ENCODE results near the gene INHBE. TPM values are rescaled to one million over a fixed set of nuclear protein-coding genes. Genes with fewer than 3 reads are reported as not detected.

INHBE gene
- total RNA-seq, 4 donors from 2014 or later, result 1.5 to 2.2 TPM; not detected in 2

DNA sequence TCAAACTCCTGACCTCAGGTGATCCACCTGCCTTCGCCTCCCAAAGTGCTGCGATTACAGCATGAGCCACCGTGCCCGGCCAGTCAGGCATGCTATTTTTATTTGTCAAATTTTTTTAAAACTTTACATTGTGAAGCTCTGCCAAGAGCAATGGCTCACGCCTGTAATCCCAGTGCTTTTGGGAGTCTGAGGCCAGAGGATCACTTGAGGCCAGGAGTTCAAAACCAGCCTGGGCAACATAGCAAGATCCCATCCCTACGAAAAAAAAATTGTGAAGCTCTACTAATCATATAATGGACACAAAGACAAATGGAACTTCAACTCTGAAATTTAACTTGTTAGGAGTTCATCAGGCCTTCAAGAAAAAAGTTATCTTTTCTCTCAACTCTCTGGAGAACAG is 26.1 kb upstream of the INHBE start:
- intact Hi-C loops (cut with DNase I; ENCODE audit: low total_unique reads) (no loop called here), in situ Hi-C loops (cut with MboI; ENCODE audit: low sequenced_read_pairs in 4 of 4) (loop anchor here in 1 of 4 donors (25.0 kb wide), 1 partner anchor 167 kb away; the partner anchor contains the start of gene STAC3)
- Histone ChIP-seq H3K36me3 (no peaks in the 10 kb centered on the region), H3K4me1 (peaks cover 6 to 14% of the 10 kb centered on the region in 2 donors), H3K27ac (peak overlapping the region; percentile 91 to 95 (median 95)), H3K27me3 (no peaks in the 10 kb centered on the region), H3K9me3 (no peaks in the 10 kb centered on the region), H3K4me3 (peak overlapping the region in 1 of 4 donors; percentile 92)
- TF ChIP-seq CTCF (IDR thresholded peaks at IDR 0.05 in 4 of 5, conservative IDR thresholded peaks at IDR 0.05 in 1 of 5) (no peak), POLR2A (IDR thresholded peaks at IDR 0.05) (no peak)
- ATAC-seq, result no peak
- DNase-seq, result no peak

- Histone ChIP-seq H3K4me1 (peaks cover 6 to 14% of the 10 kb centered on the region in 2 donors), H3K9me3 (no peaks in the 10 kb centered on the region), H3K36me3 (no peaks in the 10 kb centered on the region), H3K4me3 (peak overlapping the region; percentile 66 to 92 (median 70)), H3K27ac (peak overlapping the region; percentile 91 to 95 (median 95)), H3K27me3 (no peaks in the 10 kb centered on the region)
- no peak for DNase-seq
- ATAC-seq, result no peak
- in situ Hi-C loops (cut with MboI; ENCODE audit: low sequenced_read_pairs in 4 of 4), result loop anchor here in 2 of 4 donors (10.0 to 25.0 kb wide), 2 partner anchors 167 to 185 kb away; partner anchors contain the start of gene STAC3 (in 1 of the 2)
- TF ChIP-seq POLR2A (IDR thresholded peaks at IDR 0.05) (no peak), CTCF (IDR thresholded peaks at IDR 0.05 in 4 of 5, conservative IDR thresholded peaks at IDR 0.05 in 1 of 5) (no peak)
- intact Hi-C loops (cut with DNase I; ENCODE audit: low total_unique reads), result loop anchor here (1.0 kb wide), 1 partner anchor 90 kb away; no protein-coding TSS in a partner anchor
Observed at GRCh38 chr12:57429473-57430111, 25.5 kb upstream of the INHBE start.

DNA sequence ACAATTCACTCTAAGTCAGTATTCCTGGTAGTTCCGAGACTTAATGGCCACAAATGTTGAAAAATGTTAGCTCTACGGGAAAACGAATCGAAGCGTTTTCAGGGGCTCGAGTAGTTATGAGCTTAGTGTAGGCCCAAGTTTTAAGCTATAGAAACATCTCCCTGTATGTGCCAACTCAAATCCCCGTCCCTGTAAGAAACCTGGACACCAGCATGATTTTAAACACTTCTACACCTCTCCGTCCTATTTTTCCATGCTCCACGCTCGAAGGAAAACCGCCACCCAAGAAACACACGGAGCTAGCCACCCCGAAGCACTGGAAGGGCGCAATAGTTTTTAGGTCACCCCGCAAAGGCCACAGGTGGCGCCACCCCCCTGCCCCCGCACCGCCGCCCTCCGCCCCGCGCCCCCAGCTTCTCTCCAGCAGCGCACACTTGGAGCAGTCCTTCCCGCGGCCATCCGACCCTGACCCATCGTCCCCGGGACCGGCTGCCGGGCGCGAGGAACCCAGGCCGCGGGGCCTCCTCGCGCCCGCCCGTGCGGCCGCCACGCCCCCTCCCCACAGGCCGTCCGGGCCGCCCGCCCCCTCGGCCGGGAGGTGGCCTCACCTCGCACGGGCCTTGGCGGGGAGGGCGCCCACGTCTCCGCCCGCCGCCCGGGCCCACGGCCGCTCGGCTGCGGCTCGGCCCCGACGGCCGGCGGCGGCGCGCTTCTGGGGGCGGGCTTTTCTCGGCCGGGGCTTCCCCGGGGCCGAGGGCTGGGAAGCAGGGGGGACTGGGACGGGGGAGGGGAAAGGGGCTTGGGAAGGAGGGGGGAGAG is 24.8 kb upstream of the INHBE start:
- no peaks in the 10 kb centered on the region for H3K36me3 ChIP-seq
- intact Hi-C loops (cut with DNase I; ENCODE audit: low total_unique reads) (loop anchor here (1.0 kb wide), 1 partner anchor 89 kb away; no protein-coding TSS in a partner anchor), in situ Hi-C loops (cut with MboI; ENCODE audit: low sequenced_read_pairs in 4 of 4) (loop anchor here in 2 of 4 donors (10.0 to 25.0 kb wide), 2 partner anchors 168 to 186 kb away; partner anchors contain the start of gene STAC3 (in 1 of the 2))
- no peaks in the 10 kb centered on the region for H3K9me3 ChIP-seq
- ATAC-seq (peak; percentile 63 to 67), DNase-seq (peak in 1 of 2 donors; percentile 34)
- no peak for TF ChIP-seq POLR2A (IDR thresholded peaks at IDR 0.05)
- TF ChIP-seq CTCF (IDR thresholded peaks at IDR 0.05 in 4 of 5, conservative IDR thresholded peaks at IDR 0.05 in 1 of 5), result peak in 2 of 5 experiments; percentile 32 to 38
- peak overlapping the region; percentile 66 to 92 (median 70) for H3K4me3 ChIP-seq
- peaks cover 6 to 14% of the 10 kb centered on the region in 2 donors for H3K4me1 ChIP-seq
- no peaks in the 10 kb centered on the region for H3K27me3 ChIP-seq
- H3K27ac ChIP-seq, result peak overlapping the region; percentile 91 to 95 (median 95)

GRCh38 chr12:57430931-57431566 is 24.1 kb upstream of the INHBE start, which contains the start of gene R3HDM2:
R3HDM2 (minus strand) TSS chr12:57431043; CDS start chr12:57310428, 120,615 bp downstream.
- Histone ChIP-seq H3K4me1 (peaks cover 6 to 14% of the 10 kb centered on the region in 2 donors), H3K27me3 (no peaks in the 10 kb centered on the region), H3K36me3 (no peaks in the 10 kb centered on the region), H3K27ac (peak within 1 kb of the TSS; percentile 91 to 95 (median 95)), H3K9me3 (no peaks in the 10 kb centered on the region), H3K4me3 (peak within 1 kb of the TSS; percentile 66 to 92 (median 70))
- intact Hi-C loops (cut with DNase I; ENCODE audit: low total_unique reads), result loop anchor here (1.0 kb wide), 2 partner anchors 21 to 88 kb away; no protein-coding TSS in a partner anchor
- peak; percentile 96 to 98 for ATAC-seq
- in situ Hi-C loops (cut with MboI; ENCODE audit: low sequenced_read_pairs in 4 of 4), result loop anchor here in 2 of 4 donors (10.0 to 25.0 kb wide), 2 partner anchors 169 to 186 kb away; partner anchors contain the start of gene STAC3 (in 1 of the 2)
- peak; percentile 93 to 95 for DNase-seq
- TF ChIP-seq POLR2A (IDR thresholded peaks at IDR 0.05) (peak; percentile 93), CTCF (IDR thresholded peaks at IDR 0.05 in 4 of 5, conservative IDR thresholded peaks at IDR 0.05 in 1 of 5) (no peak)

Measured in gastrocnemius medialis (tissue), 4 donors.